Activated T-cell treated with anti-CD3 and anti-CD28 coated beads for 4 hours (primary cell): ENCODE measurements around the gene MAP3K7.

Experiments
- DNase-seq: peaks from one replicate; pipeline ENCODE4 v3.0.0-alpha.2; 2020

MAP3K7 gene

GRCh38 chr6:90586836-90587638 is at the start of gene MAP3K7:
Gene MAP3K7 (minus strand): TSS chr6:90587072. CDS start chr6:90586883, 189 bp downstream.
- peak; percentile 97 for DNase-seq

DNA sequence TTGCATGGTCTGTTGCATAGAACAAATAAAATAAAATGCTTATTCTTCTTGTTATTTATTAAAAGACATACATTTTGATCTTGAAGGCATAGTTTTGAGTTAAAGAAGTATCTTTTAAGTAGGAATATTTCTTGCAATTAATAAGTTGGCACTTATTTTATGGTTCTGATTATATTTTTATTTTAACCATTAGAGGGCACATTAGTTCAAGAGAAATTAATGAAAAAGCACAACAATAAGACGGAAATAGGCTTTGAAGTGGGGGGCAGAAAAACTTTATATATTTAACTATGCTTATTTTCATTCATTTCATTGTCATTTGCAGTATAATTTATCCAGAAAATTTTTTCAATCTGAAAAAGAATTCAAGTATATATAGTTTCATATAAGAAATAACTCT is 44.2 kb upstream of the MAP3K7 start:
- DNase-seq = no peak

DNA sequence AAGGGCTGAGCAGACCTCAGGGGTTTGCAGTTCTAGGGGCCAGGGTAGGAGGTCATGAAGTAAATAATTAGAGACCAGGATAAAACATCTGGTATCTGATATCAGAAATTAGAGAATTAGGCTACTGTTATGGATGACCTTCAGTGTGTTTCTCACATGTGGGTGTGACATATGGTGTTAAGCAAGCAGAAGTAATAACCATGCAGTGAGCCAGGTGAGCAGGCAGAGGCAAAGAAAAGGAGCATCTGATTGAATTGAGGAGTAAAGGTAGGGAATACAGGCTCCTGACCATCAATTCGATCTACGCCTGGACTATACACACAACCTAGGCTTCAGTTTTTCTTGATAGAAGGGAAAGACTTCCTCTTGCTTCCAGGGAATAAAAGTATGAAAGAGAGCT is 34.7 kb upstream of the MAP3K7 start:
- DNase-seq = no peak

DNA sequence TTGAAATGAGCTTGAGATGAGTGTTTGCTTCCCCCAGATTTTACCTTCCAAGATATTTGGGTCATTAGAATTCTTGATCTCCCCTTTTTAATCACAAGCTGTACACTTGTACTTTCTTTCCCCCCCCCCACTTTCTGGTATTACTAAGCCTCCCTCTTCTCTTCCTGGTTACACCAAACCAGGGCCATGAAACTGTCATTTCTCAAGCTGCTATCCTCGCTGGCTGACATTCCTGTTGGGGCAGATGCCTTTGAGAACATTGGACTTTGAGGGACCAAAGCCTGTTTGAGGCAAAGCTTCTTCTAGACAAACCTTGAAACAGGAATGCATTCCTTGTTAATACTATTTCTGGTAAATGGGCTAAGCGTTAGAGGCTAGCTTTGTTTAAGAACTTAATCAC is 32.3 kb upstream of the MAP3K7 start:
- no peak for DNase-seq

GRCh38 chr6:90612313-90612680 is 25.4 kb upstream of the MAP3K7 start:
- no peak for DNase-seq

DNA sequence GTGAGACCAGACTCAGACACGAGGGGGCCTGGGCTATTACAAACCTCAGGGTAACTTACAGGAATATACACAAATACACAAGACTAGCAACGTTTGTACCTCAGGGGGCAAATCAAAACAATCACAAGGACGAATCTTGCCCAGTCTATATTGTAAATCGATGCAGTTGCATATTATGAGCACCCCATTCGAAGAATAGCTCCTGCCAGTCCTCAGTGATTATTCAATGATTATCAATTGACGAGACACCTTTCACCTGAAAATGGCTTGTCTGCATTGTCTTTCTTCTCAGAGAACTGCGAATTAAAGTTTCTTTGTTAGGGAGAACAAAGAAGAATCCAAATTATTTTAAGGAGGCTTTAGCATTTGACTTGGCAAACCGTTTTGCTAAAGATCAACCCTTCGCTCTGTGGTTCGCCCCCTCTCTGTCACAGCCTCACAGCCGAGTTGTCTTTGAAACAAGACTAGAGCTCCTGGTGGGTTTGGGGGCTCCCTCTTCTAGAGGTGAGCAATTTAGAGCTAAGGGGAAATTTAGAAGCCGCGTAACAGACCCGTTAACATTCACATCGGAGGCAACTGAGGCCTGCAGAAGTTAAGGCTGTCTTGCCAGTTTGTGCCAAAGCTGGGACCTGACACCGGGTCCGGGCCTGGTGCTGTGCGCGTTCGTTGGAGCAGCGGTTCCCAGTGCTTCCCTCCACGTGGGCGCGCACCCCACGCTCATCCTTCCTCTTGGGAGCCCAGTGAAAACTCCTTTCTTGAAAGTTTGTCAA is 24.9 kb upstream of the MAP3K7 start:
- no peak for DNase-seq

DNA sequence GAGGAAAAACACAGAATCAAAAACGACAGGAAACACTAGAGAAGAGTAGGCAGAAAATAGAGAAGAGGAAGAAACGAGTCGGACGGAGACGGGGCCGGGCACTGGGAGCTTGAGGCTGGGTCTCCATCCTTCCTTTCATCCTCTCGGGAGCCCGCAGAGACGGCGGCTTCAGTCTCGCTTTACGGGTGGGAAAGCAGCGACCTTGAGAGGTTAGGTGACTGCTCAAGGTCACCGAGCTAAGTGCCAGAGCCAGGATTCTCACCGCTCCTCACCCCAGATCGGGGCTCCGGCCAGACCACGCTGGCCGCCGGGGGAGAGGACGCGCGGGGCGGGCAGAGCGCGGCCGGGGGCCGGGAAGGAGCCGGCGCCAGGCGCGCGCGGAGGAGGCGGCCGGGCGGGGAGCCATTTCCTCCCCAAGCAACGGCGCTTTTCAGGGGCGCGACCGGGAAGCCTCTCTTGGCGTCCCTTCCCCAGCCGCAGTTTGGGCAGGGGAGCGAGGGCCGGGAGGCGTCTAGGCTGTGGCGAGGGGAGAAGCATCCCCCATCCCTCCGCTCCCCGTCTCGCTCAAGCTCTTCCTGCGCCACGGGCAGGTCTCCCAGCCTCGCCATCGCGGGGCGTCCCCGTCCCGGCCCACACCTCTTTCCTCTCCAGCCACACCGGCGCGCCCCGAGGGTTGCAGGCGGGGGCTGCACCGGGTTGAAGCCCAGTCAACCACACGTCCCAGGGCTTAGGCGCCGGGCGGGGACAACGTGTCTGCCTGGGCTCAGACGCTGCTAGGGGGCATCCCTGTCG is 24.1 kb upstream of the MAP3K7 start:
- DNase-seq = peak; percentile 10

DNA sequence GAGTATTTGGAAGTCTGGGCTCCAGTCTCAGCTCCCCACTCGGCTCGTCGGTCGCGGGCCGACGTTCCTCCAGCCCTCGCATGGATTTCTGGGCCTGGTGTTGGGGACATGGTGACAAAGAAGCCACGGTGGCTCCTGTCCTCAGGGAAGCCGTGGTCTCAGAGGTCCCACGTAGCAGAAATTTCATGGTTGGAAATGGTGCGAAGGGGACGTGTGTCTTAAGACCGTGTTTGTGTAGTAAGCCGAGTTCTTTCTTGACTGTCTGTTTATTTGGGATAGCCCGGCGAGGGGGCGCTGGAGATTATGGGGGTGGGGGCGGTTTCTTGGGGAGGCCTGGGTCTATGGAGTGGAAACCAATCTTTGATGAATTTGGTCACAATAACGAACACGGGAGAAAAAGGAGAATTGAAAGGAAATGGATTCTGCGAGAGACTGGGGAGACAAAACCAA is 23.5 kb upstream of the MAP3K7 start:
- DNase-seq = no peak

- DNase-seq = no peak
These were observed 19.0 kb upstream of the MAP3K7 start for GRCh38 chr6:90605749-90606340.

DNA sequence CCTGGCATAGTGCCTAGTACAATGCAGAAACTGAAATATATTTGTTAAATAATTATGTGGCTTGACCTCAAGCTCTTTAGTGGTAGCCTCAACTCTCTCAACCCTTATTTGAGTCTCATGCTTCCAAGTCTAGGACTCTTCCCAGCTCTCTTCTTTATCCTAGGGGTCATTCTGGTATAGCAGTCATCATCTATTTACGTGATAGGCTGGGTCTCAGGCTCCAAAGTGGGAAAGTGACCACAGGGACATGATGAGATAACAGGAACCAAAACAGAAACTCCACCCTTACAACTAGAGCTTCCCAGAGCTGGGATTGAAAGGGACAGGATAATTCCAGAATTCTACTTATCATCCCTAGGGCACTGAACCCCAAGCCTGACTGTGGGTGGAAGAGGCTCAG is 17.7 kb upstream of the MAP3K7 start:
- no peak for DNase-seq

DNA sequence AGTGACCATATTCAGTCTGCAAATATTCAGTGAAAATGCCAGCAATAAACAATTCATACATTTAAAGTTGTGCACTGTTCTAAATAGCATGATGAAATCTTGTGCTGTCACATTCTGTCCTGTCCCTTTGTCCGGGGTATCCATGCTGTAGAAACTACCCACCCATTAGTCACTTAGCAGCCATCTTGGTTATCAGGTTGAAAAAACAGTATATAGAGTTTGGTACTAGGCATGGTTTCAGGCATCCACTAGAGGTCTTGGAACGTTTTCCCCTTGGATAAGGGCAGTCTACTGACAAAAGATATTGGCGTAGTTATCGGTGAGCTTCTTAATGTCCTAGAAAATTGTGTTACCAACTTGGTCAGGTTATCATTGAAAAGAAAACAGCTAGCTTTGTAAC is 12.3 kb upstream of the MAP3K7 start:
- no peak for DNase-seq

DNA sequence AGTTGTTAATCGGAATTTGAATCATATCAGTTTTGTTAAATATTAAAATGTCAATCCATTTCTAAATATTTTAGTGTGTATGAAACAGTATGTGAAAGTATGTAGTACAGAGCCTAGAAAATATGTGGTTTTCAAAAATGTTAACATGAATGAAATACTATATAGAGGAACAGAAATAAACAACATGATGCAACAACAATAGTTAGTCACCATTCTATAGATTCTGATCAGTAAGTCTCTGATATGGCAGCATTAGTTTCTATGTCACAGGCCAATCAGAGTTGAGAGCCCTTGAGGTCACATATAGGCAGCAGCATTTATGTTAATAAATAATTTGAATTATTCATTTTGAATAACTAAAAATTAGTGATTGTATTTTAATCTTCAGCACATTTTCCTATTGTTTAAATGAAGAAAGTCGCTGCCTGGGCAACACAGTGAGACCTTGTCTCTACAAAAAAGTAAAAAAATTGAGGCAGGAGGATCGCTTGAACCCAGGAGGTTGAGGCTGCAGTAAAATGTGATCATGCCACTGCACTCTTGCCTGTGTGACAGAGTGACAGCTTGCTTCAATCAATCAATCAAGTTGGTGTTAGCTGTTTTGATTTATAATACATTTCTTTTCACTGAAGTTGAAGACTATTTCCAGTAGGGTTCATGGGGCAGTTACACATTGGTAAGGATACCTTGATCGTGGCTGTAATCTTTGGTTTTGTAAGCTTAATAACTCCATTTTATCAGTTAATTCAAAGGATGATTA is 11.5 kb upstream of the MAP3K7 start:
- DNase-seq = no peak

GRCh38 chr6:90596967-90597539 is 10.2 kb upstream of the MAP3K7 start:
- DNase-seq = no peak

DNA sequence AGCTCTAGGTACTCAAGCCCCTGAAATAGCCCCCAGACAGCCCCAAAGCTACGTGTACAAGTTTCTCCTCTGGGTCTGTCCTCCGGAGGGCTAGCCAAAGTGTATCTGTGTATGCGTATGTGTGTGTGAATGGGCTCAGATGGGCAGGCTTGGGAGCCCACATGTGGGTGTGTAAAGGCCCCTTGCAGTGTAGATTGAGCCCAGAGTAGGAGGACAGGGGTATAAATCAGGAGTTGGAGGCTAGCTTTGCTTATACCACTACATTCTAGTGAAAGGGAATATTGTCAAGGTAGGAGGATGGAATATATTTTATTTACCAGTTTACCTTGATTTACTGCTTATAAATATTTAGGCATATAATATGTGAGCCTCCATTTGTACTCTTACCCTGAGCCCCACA is 9.0 kb upstream of the MAP3K7 start:
- no peak for DNase-seq

DNA sequence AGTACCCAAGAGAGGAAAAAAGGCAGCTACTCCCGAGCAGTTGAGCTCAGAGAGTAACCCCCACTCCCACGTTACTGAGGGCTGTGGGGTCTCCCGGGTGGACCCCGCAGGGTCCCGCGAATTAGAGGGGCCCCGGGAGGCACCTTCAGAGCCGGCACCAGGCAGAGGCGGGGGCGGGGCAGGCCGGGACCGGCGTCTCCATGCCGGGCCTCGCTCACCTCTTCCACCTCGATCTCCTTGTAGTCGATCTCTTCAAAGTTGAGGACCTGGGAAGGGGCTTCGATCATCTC is 381 bp downstream of the MAP3K7 start:
- DNase-seq = no peak

DNA sequence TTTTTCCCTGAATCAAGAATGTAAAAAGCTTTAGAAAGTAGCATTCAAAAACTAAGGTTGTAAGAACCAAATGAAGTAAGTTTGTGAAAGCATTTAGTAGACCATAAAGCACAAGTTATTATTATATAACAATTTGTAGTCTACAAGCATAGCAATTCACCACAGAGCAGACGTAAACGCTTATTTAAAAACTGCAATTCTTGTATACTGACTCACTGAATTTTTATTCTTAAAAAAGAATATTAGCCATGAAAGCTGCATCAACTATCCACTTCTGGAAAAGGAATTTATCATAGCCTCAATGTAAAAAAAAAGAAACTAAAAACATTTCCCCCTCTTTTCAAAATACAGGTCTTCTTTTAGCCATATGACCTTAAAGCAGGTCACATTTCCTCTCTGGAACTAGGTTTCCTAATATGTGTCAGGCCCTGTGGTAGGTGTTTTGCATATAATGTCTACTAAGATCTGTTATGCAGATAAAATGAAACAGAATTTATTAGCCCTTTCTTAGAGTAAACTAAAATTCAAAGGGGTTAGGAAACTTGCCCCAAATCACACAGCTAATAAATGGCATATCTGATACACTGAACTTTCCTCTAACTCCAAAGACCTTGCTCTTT is 2.1 kb downstream of the MAP3K7 start:
- DNase-seq = no peak

- no peak for DNase-seq
These were observed 2.9 kb downstream of the MAP3K7 start for GRCh38 chr6:90583836-90584481.

- no peak for DNase-seq
These were observed 3.6 kb downstream of the MAP3K7 start for GRCh38 chr6:90583179-90583835.

DNA sequence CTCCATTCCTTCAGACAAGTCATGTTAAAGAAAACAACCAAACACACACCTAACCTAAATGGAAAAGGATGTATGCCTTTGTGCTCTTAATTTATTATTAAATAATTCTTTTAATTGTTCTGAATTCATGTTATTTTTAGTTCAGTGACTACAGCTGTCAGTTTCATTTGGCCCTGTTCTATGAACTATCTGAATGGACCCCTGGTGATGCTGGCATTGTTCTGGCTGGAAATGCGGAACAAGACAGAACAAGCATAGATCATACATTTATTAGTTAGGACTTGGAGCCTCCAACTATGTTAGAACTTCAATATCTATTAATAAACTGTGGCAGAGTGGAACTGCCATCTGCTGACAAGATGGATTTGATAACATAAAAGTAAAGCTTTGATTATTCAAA is 5.7 kb downstream of the MAP3K7 start:
- no peak for DNase-seq

GRCh38 chr6:90578894-90579549 is 7.8 kb downstream of the MAP3K7 start:
- DNase-seq = no peak
